EL (cell line): Measurements from ENCODE around the gene ZFYVE28.
"Not testable (repeated sequence)": the region's sequence is repeated elsewhere in the genome, so short reads cannot be mapped to it uniquely, and the experiment has no call there.

Experiments
- DNase-seq: peaks from one replicate; pipeline ENCODE4 v3.0.0-alpha.2; 2016

ZFYVE28 gene

DNA sequence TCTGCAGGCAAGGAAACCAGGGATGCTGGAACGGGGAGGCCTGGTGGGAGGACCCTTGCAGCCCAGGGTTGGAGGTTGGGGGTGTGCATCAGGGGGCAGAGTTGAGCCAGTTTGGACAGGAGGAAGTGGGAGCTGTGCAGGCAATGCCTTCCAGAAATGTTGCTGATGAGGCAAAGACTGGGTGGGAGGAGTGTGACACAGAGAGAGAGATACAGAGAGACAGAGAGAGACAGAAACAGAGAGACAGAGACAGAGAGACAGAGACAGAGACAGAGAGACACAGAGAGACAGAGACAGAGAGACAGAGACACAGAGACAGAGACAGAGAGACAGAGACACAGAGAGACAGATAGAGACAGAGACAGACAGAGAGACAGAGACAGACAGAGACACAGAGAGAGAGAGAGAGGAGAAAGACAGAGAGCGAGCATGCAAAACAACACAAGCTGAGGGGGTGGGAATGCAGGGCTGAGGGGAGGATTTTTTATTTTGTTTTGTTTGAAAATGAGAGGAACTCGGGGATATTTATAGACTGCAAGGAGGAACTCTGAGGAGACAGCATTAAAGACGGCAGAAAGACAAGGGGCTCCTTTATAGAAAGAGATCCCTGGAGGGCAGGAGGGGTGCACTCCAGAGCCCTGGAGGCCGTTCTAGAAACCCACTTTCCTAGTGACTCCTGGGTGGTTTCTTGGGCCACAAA lies 174.6 kb downstream of the ZFYVE28 start:
- peak; percentile 49 for DNase-seq

DNA sequence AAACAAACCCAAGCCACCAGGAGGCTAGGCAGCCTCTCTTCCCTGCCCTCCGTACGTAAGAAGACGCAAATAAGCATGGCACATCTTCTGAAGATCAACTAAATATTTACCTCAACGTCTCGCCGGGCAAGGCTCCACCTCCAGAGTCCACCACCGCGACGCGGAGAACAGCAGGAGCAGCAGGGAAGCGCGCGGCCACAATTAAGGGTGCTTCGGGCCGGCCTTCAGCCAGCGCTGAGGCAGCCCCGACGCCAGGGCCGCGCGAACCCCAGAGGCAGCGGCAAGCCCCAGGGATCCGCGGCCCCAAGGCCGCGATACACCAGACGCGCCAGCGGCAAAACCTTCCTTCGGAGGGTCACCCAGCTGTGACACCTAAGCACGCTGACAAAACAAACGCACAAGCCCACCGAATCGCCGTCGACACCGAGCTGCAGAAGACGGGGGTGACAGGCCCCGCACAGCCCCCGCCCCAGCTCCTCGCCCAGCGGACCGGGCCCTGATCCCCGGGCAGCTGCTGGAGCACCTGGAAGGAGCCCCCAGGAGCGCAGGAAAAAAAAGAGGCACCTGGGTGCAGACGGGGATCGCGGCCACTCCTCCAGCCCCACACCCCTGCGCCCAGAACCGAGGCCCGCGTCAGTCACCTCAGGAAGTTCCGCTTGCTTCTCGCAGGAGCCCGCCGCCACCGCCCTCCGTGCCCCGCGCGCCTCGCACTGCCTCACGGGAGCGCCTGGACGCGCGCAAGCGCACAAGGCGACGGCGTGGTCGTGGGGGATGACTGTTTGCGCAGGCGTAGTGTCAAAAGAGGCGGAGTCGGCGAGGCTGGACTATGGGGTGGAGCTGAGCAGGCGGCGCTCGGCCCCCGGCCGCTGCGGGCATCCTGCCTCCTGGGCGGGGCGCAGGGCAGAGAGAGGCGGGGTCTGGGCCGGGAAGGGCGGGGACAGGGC lies 176.8 kb downstream of the ZFYVE28 start, which contains the start of the genes HAUS3 and POLN:
TSS of gene HAUS3 (minus strand) at position 712 of the 944 bp plus-strand sequence. CDS start 1,175 bp downstream, outside the sequence.
TSS of gene POLN (minus strand) at position 712 of the 944 bp plus-strand sequence. CDS start 12,890 bp downstream, outside the sequence.
- DNase-seq: peak; percentile 97

DNA sequence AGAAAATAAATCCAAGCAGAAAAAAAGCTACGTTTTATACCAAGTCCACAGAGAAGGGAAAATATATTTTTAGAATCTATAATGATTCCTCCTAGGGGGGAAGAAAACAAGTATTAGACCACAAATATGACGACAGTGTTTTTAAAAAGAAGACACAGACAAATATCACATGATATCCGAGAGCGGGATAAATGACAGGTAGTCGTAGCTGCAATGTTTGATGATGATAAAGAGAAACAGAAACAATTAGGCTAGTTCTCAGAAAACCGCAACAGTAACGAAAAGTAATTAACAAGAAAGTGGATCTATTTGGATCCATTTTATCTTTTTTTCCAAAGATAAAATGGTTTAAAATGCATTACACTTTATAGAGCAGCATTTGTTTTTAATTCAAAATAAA lies 177.4 kb downstream of the ZFYVE28 start:
- DNase-seq: no peak

DNA sequence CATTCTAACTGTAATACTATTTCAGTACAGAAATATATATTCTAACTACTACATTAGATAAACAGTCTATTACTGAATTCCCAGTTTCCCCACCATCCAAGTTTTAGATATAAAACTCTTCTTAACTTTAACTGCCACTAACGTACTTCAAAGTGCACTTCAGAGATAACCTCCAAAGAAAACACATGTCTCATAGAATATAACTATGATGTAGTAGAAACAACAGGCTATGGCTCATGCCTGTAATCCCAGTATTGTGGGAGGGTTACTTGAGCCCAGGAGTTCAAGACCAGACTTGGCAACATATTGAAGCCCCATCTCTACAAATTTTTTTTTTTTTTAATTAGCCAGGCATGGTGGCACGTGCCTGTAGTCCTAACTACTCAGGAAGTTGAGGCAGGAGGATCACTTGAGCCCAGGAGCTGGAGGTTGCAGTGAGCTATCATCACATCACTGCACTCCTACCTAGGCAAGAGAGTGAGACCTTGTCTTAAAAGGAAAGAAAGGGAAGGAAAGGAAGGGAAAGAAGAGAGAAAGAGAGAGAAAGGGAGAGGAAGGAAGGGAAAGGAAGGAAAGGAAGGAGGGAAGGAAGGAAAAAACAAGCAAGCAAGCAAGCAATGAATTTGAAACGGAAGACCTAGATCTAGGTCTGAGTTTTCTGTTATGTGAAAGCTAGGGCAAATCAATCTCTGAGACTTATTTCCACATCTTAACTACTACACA lies 181.3 kb downstream of the ZFYVE28 start:
- DNase-seq: no peak

DNA sequence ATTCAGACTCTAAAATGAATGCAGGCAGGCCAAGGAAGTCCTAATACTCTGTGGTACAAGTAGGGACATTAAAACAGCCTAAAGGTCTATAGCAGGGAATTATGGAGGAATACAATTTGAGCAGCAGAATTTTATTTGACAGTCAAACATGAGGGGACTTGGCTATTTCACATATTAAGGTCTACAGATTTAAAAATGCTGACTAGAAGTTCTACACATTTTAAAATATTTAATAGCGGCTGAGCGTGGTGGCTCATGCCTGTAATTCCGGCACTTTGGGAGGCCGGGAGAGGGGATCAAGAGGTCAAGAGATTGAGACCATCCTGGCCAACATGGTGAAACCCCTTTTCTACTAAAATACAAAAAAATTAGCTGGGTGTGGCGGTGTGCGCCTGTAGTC lies 187.4 kb downstream of the ZFYVE28 start:
- DNase-seq: no peak

DNA sequence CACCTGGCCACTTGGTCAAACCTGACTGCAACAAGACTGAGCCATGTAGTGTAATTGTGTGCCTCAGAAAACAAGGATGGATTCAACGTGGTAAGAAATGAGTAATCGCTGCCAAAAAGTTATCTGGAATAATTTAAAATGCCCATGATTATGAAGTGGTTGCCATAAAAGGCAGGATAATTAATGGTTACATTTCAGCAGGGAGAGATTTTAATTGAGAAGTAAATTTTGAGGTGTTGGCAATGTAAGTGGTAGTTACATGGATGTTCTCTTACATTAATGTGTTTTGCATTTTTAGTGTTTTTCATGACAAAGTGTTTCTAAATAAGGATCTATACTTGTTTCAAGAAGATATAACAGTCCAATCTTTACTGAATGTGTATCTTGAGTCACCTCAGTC lies 192.2 kb downstream of the ZFYVE28 start:
- DNase-seq: no peak

DNA sequence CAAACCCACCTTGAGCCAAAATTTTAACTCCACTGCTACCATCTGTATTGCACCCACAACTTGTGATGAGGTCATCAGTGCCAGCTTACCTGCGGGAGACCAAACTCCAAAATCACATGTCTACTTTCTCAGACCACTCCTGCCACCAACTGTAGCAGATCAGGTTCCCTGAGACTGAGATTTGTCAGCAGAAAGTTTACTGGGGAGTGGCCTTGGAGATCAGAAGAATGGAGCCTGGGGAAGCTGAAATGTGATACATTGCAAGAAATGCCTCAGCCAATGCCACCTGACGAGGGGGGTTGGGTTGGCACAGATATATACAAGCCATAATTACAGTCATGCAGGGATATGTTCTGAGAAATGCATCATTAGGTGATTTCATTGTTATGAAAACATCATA lies 195.6 kb downstream of the ZFYVE28 start:
- DNase-seq: no peak

DNA sequence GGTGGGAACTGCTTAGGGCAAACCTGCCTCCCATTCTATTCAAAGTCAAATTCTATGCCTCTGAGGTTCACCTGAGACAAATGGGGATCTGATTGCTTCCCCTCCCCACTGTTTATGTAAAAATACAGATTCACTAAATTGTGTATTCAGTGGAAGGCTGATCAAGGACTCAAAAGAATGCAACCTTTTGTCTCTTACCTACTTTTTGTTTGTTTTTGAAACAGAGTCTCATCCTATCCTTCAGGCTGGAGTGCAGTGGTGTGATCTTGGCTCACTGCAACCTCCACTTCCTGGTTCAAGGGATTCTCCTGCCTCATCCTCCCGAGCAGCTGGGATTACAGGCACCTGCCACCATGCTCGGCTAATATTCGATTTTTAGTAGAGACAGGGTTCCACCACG lies 197.1 kb downstream of the ZFYVE28 start:
- DNase-seq: not testable (repeated sequence)

DNA sequence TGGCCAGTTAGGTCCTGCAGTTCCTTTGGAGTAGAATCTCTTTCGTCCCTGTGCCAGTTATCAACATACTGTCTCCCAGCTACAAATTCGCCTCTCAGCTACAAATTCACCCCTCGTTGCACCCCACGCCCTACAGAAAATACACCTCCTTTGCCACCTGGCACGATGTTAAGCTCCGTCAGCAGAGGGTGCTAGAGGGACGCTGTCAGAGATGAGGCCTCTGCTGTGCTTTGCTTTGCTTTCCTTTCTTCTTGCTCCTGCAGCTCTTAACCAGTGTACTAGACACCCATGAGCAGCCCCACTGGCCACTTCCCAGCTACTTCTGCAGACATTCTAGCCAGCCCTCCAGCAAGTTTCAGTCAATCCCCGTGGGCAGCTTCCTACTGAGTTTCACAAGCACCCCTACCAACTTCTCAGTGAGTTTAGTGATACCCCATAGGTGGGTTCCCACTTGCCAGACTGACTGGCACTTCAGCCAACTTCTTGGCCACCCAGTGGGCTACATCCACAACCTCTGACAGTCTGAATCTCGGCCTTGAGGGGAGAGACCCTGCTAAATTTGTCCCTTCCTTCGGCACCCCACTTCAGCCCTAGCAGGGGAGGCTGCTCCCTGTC lies 198.3 kb downstream of the ZFYVE28 start:
- peak; percentile 69 for DNase-seq
